Measurements from ENCODE around the gene SNCB.

Gene SNCB

GRCh38 chr5:176608937-176609723, 21.2 kb downstream of the SNCB start:
- Histone ChIP-seq H4K20me1 (ENCODE audit: insufficient read depth, low read length, poor library complexity, severe bottlenecking) (no peaks in the 10 kb centered on the region), H3K4me1 (ENCODE audit: insufficient read depth, low read length, poor library complexity, severe bottlenecking) (no peaks in the 10 kb centered on the region), H3K27me3 (ENCODE audit: insufficient read depth, low read length, poor library complexity, severe bottlenecking) (no peaks in the 10 kb centered on the region), H3K9ac (ENCODE audit: low read depth, low read length, poor library complexity, severe bottlenecking) (no peak overlapping the region), H3K4me3 (ENCODE audit: low read length, poor library complexity, severe bottlenecking) (no peak overlapping the region), H3K9me2 (replicated peaks; ENCODE audit: low read depth, low read length) (no peaks in the 10 kb centered on the region), H3K36me3 (ENCODE audit: insufficient read depth, low read length) (no peaks in the 10 kb centered on the region), H3K4me2 (ENCODE audit: low read depth, low read length, poor library complexity, severe bottlenecking) (no peak overlapping the region), H3K79me2 (ENCODE audit: insufficient read depth, low read length) (no peaks in the 10 kb centered on the region), H3K9me3 (ENCODE audit: insufficient read depth, low read depth, low read length) (no peaks in the 10 kb centered on the region), H3F3A (ENCODE audit: low read depth) (no peaks in the 10 kb centered on the region), H2AFZ (ENCODE audit: low read length) (no peak overlapping the region)
- TF ChIP-seq CTCF (conservative IDR thresholded peaks at IDR 0.05; ENCODE audit: low read length) (no peak), EZH2phosphoT487 (IDR thresholded peaks at IDR 0.05; ENCODE audit: borderline replicate concordance) (no peak)

- Histone ChIP-seq H3K9me2 (replicated peaks; ENCODE audit: low read depth, low read length) (no peaks in the 10 kb centered on the region), H3K36me3 (ENCODE audit: insufficient read depth, low read length) (no peaks in the 10 kb centered on the region), H3K79me2 (ENCODE audit: insufficient read depth, low read length) (no peaks in the 10 kb centered on the region), H4K20me1 (ENCODE audit: insufficient read depth, low read length, poor library complexity, severe bottlenecking) (no peaks in the 10 kb centered on the region), H3K4me1 (ENCODE audit: insufficient read depth, low read length, poor library complexity, severe bottlenecking) (no peaks in the 10 kb centered on the region), H3K9me3 (ENCODE audit: insufficient read depth, low read depth, low read length) (no peaks in the 10 kb centered on the region), H3K27me3 (ENCODE audit: insufficient read depth, low read length, poor library complexity, severe bottlenecking) (no peaks in the 10 kb centered on the region), H3K4me3 (ENCODE audit: low read length, poor library complexity, severe bottlenecking) (no peak overlapping the region), H2AFZ (ENCODE audit: low read length) (no peak overlapping the region), H3K4me2 (ENCODE audit: low read depth, low read length, poor library complexity, severe bottlenecking) (no peak overlapping the region), H3F3A (ENCODE audit: low read depth) (no peaks in the 10 kb centered on the region), H3K9ac (ENCODE audit: low read depth, low read length, poor library complexity, severe bottlenecking) (no peak overlapping the region)
- TF ChIP-seq EZH2phosphoT487 (IDR thresholded peaks at IDR 0.05; ENCODE audit: borderline replicate concordance) (no peak), CTCF (conservative IDR thresholded peaks at IDR 0.05; ENCODE audit: low read length) (no peak)
Measured at GRCh38 chr5:176608142-176608705, 22.1 kb downstream of the SNCB start.

GRCh38 chr5:176606875-176607274, 23.5 kb downstream of the SNCB start:
- Histone ChIP-seq H4K20me1 (ENCODE audit: insufficient read depth, low read length, poor library complexity, severe bottlenecking) (no peaks in the 10 kb centered on the region), H3K79me2 (ENCODE audit: insufficient read depth, low read length) (no peaks in the 10 kb centered on the region), H3K9me3 (ENCODE audit: insufficient read depth, low read depth, low read length) (no peaks in the 10 kb centered on the region), H3K4me3 (ENCODE audit: low read length, poor library complexity, severe bottlenecking) (no peak overlapping the region), H3K4me2 (ENCODE audit: low read depth, low read length, poor library complexity, severe bottlenecking) (no peak overlapping the region), H3K9ac (ENCODE audit: low read depth, low read length, poor library complexity, severe bottlenecking) (no peak overlapping the region), H3K36me3 (ENCODE audit: insufficient read depth, low read length) (no peaks in the 10 kb centered on the region), H2AFZ (ENCODE audit: low read length) (no peak overlapping the region), H3K27me3 (ENCODE audit: insufficient read depth, low read length, poor library complexity, severe bottlenecking) (no peaks in the 10 kb centered on the region), H3K4me1 (ENCODE audit: insufficient read depth, low read length, poor library complexity, severe bottlenecking) (no peaks in the 10 kb centered on the region), H3F3A (ENCODE audit: low read depth) (no peaks in the 10 kb centered on the region), H3K9me2 (replicated peaks; ENCODE audit: low read depth, low read length) (no peaks in the 10 kb centered on the region)
- no peak for TF ChIP-seq EZH2phosphoT487 (IDR thresholded peaks at IDR 0.05; ENCODE audit: borderline replicate concordance)
- TF ChIP-seq CTCF (conservative IDR thresholded peaks at IDR 0.05; ENCODE audit: low read length) = no peak

Measured in Loucy (cell line).